ENCODE measurements around the gene CCDC12. TPM values are rescaled to one million over a fixed set of nuclear protein-coding genes. Genes with fewer than 3 reads are reported as not detected.
"Not testable (repeated sequence)": the region's sequence is repeated elsewhere in the genome, so short reads cannot be mapped to it uniquely, and the experiment has no call there.

CCDC12 gene
- total RNA-seq, 1 donor from 2014 or later, result 39.6 TPM

DNA sequence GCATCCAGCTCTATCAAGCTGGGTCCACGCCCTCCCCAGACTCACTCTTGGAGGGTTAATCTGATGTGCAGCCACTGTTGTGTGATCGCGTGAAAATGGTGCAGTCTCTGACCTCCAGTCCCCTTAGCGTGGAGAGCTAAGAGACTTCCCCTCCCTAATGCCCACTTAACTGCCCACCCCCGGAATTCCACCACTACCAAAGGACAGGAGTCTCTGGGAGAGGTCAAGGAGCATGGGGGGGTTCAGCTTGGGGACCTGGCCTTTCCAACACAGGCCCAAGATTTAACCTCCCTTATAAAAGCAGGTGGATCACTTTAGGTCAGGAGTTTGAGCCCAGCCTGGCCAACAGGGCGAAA lies 48.8 kb downstream of the CCDC12 start:
- no peak for DNase-seq (ENCODE audit: extremely low read depth, low read depth, low spot score)

DNA sequence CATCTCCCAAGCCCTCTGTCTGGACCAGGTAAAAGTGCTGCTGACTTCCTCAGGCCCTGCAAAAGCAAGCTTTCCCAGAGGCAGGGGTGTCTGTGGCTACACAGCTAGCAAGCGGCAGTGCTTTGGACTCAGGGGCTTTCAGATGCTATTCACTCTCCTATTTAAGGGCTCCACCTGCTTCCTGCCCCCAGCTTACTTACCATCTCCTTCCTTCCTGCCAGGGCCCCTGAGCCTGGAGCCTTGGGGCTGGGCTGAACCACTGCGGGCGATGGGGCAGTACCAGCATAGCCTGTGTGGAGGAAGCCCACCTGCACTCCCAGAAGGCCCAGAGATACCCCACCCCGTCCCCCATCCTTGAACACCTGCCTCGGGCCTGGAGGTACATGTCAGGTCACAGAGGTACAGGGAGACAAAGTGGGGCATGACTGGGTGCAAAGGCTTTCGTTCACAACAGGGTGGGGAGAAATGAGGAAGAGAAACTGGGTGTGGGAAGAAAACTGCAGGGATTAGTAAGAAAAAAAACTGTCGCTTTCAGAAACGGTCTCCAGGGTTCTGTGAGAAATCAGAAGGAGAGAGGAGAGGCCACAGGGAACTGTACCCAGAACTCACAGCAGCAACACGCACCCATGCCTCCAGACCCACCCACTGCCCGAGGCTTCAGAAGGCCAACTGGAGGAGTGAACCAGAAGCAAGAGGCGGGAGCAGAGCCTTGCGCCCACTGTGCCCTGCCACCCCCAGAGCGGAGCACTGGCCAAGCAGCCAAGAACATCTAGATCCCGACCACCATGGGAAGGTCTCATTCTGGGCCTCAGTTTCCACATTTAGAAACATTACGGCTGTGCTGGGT lies 49.5 kb downstream of the CCDC12 start:
- DNase-seq (ENCODE audit: extremely low read depth, low read depth, low spot score), result no peak

DNA sequence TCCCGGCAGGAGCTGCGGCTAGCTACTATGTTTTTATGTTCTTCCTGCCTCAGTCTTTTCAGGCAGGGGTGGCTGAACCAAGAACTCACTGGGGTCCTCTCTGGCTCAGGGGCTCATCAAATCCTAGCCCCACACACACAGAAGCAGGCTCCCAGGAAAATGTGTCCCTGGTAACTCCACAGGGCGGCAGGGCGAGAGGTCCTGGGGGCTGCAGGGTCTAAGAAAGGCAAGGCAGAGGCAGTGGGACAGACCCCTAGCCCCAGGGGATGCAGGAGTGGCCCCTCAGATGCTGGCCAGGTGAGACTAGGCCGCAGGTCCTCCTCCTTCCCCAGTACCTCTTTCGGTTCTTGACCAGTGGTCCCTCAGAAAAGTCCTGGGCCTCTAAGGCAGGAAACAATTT lies 50.1 kb downstream of the CCDC12 start:
- no peak for DNase-seq (ENCODE audit: extremely low read depth, low read depth, low spot score)

DNA sequence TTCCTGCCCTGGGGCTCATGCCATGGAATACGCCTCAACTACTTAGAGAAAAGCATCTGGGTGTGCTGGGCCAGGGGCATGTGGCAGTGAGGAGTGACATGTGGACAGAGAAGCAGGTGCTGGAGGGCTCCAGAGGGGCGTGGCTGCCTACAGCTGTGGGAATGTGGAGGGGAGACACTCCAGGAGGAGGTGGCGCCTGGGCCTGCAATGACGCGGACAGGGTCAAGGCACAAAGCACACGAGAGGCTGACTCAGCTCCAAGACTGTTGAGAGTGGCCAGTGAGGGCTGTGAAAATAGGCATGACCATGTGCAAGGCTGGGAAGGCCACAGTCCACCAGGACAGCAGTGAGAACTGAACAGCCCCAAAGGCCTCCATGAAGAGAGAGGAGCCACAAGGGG lies 50.5 kb downstream of the CCDC12 start:
- no peak for DNase-seq (ENCODE audit: extremely low read depth, low read depth, low spot score)

DNA sequence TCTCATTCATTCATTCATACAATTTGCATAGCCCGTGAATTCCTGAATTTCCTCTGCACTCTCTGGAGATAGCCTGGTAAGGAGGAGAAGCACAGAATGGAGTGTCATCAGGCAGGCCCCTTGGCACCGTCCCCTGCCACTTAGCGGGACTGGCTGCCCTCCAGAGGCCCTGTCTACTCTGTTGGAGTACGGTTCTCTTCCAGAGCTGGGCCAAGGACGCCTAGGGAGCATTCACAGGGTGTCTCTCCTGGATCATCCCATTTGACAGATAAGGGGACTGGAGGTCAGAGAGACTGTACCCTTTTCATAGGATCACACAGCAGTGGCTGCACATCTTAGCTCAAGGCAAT lies 51.0 kb downstream of the CCDC12 start:
- no peak for DNase-seq (ENCODE audit: extremely low read depth, low read depth, low spot score)

DNA sequence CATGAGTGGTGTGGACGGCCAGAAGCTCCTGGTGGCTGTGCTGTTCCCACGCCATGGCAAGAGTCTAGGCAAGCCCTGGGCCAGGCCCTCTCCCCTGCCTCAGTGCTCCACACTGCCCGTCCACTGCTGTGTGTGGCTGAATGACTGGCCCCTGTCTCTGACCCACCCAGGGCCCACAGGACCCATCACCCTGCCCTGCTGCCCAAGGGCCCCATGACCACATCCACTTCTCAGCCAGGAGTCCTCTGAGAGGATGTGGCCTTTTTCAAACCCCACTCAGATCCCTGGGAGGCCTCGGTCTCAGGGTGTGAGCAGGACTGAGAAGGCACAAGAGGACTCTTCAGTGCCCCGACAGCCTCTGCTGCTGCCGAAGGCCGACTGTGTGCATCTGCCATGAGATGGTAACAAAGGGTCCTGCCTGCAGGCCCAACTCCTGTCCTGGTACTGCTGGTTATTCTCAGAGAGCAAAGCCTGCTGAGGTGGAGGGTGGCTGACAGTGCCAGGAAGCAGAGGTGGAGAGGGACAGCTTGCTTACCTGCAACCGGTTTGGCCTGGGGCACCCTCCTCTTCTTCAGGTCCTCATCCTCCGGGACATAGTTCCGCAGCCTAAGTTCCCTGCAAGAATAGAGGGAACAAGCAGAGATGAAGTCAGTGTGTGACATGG lies 51.5 kb downstream of the CCDC12 start:
- DNase-seq (ENCODE audit: extremely low read depth, low read depth, low spot score), result no peak

DNA sequence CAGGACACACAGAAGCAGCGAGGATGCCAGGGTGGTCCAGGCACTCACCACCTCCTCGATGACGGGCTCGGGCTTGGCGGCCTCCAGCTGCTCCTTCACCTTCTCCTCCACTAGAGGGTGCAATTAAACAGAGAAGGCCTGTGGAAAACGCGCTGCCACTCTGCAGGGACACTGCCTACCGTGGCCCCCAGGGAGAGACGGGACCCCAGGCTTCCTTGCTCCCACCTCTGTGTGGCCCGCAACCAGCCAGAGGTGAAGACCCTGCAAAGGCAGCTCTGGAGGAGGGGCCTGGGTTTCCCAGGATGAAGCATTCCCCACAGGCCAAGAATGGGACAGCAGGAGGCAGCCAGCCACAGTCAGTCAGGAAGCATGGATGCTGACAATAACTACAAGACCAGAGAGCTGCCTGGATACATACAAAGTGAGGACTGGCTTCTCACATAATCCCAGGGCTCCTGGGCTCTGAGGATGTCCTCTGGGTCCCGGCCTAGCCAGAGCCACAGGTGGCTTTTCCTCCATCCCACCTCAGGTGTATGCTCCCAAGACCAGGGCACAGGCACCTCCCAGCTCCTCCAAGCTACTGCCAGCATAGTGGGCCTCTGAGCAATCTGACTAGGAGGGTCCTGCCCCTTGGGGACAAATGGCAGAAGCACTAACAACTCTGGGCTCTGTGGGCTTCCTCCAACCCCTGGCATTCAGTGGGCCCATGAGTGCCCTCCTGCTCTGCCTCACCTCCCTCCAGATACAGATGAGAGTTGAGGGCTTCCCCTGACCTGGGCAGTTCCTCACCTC lies 52.8 kb downstream of the CCDC12 start:
- DNase-seq (ENCODE audit: extremely low read depth, low read depth, low spot score), result no peak

DNA sequence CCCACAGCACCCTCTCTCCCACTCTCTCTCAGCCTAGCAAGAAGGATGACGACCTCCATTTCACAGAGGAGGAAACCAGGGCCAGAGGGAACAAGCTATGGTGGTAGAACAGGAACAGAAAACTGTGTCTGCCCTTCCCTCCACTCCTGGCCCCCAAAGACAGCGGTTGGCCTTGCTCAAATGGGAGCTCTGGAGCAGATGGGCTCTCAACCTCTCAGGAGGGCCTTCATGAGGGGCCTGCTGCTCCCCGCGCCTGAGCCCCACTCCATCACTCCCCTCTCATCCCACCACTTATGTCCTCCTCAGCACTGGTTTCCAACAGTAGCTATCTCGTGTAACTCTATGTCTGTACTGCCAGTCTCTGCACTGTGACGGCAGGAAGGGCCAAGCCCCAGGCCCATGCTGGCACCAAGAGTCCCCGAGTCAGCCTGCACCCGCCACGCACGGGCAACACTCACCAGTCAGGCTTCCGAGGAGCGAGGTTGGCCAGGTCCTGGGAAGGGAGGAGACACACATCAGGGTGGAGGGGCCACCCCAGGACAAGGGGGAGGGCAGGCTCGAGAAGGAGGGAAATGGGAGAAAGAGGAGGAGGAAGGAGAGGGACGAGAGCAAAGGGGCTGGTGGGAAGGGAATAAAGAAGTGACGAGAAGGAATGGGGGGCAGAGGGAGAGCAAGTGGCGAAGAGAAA lies 53.5 kb downstream of the CCDC12 start:
- no peak for DNase-seq (ENCODE audit: extremely low read depth, low read depth, low spot score)

DNA sequence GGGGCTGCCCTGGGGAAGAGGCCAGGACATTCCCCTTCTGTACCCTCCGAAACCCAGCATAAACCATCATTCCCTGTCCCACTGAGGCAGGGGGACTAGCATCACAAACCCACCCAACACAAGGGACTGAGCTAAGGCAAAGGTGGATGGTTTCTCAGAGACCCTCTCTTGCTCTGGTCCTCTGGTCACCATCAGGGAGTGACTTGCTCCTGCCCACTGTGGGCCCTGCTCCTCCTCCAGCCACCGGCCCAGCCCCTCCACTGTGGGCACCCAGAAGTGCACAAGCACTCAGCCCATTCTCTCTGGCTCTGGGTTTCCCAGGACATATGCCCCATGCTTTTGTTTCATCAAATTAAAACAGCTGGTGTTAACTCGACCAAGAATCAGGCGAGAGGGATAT lies 54.1 kb downstream of the CCDC12 start:
- no peak for DNase-seq (ENCODE audit: extremely low read depth, low read depth, low spot score)

DNA sequence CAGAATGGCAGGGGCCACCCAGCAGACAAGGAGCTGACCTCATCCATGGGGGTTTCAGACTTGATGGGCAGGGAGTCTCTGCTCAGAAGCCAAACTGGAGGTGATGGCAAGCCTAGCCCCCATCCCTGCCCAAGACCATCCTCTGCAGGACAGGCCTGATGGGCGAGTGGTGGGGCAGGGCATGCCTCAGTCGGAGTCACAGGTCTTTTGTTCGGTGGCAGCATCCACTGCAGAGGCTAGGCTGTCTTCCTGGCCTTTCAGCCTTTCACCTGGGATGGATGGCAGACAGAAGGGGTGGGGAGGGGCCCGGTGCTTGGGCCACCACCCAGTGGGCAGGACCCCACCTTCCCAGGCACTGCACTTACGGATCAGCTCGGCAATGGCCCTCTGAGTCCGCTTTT lies 54.7 kb downstream of the CCDC12 start:
- DNase-seq (ENCODE audit: extremely low read depth, low read depth, low spot score), result no peak

DNA sequence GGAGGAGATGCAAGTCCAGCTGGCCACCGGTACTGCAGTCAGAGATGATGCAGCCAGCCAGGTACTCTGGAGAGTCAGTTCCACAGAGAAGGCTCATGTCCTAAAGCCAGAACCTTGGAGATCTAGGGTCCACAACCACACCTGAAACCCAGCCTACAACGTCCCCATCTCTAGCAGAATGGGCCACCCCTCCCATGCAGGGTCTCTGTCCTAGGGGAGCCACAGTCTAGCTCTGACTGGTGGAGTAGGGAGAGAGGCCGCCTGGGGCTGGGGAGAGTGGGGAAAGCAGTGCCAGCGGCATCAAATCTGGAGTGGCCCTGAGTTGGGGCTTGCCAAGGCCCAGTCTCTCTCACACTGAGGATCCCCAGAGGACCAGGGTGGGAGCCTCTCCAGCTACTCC lies 55.5 kb downstream of the CCDC12 start:
- no peak for DNase-seq (ENCODE audit: extremely low read depth, low read depth, low spot score)

DNA sequence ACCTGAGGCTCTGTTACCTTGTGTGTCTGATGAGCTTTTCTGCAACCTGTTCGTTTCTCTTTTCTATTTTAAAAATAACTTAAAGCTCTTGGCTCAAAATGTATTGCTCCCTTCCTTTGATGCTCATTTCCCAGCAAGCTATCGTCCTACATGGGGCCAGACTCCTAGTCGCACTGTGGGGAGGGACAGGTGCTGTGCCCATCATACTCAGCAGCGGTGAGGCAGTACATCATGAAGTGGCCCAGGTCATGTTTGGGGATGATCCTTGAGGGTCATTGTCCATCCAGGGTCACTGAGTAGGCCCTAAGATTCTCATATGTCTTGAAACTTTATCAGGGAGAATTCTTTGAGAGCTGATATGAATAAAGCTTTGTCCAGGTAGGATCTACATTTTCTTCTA lies 57.9 kb downstream of the CCDC12 start:
- no peak for DNase-seq (ENCODE audit: extremely low read depth, low read depth, low spot score)

DNA sequence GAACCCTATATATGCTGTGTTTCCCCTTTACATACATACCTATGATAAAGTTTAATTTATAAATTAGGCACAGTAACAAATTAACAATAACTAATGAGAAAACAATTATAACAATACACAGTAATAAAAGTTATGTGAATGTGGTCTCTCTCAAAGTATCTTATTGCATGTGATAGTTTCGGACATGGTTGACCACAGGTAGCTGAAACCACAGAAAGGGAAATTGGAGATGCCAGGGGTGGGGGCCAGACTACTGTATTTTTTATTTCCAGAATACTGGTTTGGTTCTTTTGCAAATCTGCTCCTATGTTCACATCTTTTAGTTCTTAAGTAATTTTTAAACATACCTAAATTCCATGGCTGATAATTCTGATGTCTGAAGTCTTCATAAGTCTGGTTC lies 58.3 kb downstream of the CCDC12 start:
- no peak for DNase-seq (ENCODE audit: extremely low read depth, low read depth, low spot score)

DNA sequence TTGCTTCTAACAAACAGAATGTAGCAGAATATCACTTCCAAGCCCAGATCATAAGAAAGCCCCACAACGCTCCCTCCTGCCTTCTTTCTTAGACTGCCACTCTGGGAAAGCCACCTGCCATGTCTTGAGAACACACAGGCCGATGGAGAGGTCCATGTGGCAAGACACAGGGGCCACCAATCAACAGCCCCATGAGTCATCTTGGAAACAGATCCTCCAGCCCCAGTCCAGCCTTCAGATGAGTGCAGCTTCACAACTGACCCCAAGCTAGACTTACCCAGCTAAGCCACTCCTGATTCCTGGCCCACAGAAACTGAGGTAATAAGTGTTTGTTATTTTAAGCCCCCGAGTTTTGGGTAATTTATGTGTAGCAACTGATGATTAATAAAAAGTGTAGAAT lies 59.3 kb downstream of the CCDC12 start:
- no peak for DNase-seq (ENCODE audit: extremely low read depth, low read depth, low spot score)

DNA sequence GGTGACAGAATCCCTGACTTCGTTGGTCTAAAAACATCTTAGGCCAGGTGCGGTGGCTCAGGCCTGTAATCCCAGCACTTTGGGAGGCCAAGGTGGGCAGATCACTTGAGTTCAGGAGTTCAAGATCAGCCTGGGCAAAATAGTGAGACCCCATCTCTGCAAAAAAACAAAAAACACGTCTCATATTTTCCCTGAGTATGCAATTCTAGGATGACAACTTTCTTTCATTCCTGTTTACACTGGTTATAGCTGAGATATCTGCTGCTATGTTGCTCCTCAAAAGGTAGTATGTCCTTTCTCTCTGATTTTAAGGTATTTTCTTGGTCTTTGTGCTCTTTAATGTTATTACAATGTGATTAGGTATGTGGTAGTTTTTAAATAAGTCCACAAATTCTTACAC lies 59.7 kb downstream of the CCDC12 start:
- no peak for DNase-seq (ENCODE audit: extremely low read depth, low read depth, low spot score)

DNA sequence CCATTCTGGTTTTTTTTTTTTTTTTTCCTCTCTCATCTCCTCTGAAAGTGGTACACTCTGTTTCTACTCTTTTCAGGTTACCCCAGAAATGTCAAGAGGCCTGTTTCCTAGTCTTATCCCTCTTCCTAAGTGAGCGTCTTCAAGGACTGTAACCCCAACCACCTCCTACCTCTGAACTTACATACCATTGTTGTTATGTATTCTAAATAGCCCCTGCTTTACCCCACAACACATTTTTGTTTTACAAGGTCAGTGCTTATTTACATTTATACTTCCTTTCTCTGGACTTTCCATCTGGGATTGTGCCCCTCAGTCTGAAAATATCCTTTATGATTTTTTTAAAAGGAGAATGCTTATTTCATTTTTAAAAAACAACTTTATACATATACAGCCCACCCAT lies 60.3 kb downstream of the CCDC12 start:
- no peak for DNase-seq (ENCODE audit: extremely low read depth, low read depth, low spot score)

DNA sequence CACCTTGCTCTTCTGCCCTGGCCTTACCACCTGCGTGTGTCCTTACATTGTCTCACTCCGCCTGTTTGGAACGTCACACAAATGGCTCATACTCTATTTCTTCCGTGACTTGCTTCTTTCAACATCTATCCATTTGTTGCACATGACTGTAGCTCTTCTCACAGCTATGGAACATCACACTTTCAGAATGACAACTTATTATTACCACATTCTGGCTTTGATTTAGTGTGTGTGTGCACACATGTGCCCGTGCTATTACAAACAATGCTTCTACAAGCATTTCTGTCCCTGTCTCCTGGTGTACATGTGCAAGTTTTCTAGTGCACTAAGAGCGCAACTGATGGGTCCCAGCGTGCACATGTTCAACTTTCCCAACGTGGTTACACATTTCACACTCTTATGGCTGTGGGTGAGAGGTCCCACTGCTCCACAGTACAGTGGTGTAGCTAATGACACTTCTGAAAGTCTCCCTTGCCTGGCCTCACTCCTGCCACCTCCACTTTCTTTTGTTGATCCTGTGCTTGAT lies 61.2 kb downstream of the CCDC12 start:
- DNase-seq (ENCODE audit: extremely low read depth, low read depth, low spot score), result no peak

DNA sequence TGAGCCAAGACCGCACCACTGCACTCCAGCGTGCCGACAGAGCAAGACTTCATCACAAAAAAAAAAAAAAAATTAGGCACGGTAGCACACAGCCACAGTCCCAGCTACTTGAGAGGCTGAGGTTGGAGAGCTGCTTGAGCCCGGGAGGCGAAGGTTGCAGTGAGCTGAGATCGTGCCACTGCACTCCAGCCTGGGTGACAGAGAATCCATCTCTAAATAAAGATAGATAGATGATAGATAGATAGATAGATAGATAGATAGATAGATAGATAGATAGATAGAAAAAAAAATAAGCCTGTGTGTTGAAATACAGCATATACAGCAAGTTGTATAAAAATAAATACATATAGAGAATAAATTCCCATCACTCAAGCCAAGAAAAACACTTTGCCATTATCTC lies 61.7 kb downstream of the CCDC12 start:
- DNase-seq (ENCODE audit: extremely low read depth, low read depth, low spot score), result no peak

DNA sequence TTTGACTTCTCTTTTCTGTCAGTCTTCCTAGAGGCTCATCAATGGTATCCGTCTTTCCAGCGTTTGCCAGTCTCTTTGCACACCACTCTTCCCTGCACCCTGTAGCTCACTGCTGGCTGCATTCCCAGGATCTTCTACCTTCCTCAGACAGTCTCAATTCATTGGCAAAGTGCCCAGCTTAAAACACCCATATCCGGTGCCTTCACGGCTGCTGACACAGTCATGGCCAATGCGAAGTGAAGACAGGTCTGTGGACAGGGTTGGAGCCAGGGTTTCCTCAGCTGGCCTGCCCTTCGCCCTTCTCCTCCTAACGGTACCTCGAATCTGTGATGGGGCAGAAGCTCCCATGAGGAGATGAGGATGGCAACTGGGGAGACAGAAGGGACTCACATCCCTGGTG lies 62.9 kb downstream of the CCDC12 start:
- DNase-seq (ENCODE audit: extremely low read depth, low read depth, low spot score), result no peak

DNA sequence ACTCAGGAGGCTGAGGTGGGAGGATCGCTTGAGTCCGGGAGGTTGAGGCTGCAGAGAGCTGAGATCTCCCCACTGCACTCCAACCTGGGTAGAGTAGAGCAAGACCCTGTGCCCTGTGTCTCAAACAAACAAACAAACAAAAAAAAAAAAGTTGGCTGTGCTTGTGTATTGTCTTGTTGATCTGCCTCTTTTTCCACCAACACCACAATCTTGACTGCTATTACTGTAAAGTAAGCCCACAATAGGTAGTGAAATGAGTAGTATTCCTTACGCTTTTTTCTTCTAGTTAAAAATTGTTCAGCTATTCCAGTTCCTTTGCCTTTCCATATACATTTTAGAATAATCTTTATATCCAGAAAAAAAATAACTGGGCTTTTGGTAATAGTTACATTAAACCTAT lies 63.6 kb downstream of the CCDC12 start:
- DNase-seq (ENCODE audit: extremely low read depth, low read depth, low spot score), result no peak

DNA sequence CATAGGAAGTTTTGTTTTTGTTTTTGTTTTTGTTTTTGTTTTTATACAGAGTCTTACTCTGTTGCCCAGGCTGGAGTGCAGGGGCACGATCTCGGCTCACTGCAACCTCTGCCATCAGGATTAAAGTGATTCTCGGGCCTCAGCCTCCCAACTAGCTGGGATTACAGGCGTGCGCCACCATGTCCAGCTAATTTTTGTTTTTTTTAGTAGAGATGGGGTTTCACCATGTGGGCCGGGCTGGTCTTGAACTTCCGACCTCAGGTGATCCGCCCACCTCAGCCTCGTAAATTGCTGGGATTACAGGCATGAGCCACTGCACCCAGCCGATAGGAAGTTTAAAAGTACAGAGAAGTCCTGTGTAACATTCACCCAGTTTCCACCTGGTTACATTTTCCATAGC lies 65.6 kb downstream of the CCDC12 start:
- not testable (repeated sequence) for DNase-seq (ENCODE audit: extremely low read depth, low read depth, low spot score)

Measured in glomerular endothelial cell (primary cell).